HG03521 (cell line): ENCODE data around the gene TMEM132D.
"Not testable (repeated sequence)": the region's sequence is repeated elsewhere in the genome, so short reads cannot be mapped to it uniquely, and the experiment has no call there.

ENCODE experiments used
- ATAC-seq: cut with Tn5 transposase; IDR thresholded peaks from one replicate; pipeline ENCODE4 v1.9.1; 2021; ENCODE audit warnings: mild to moderate bottlenecking, moderate library complexity; ENCODE audit not compliant: unreplicated experiment

TMEM132D gene

GRCh38 chr12:129080821-129081220 lies 823.0 kb downstream of the TMEM132D start:
- no peak for ATAC-seq

GRCh38 chr12:129080391-129080790 lies 823.4 kb downstream of the TMEM132D start:
- ATAC-seq: no peak

- no peak for ATAC-seq
Measured at GRCh38 chr12:129079719-129080118, 824.1 kb downstream of the TMEM132D start.

- ATAC-seq: no peak
Measured at GRCh38 chr12:129076441-129077320, 827.1 kb downstream of the TMEM132D start.

- no peak for ATAC-seq
Measured at GRCh38 chr12:129075460-129076208, 828.2 kb downstream of the TMEM132D start.

GRCh38 chr12:129074379-129074778 lies 829.4 kb downstream of the TMEM132D start:
- ATAC-seq: no peak

- ATAC-seq: no peak
Measured at GRCh38 chr12:129073157-129073915, 830.5 kb downstream of the TMEM132D start.

GRCh38 chr12:129071362-129071761 lies 832.5 kb downstream of the TMEM132D start:
- ATAC-seq: no peak

GRCh38 chr12:129069886-129070285 lies 833.9 kb downstream of the TMEM132D start:
- ATAC-seq: no peak

- no peak for ATAC-seq
Measured at GRCh38 chr12:129068684-129069083, 835.1 kb downstream of the TMEM132D start.

GRCh38 chr12:129067491-129067890 lies 836.3 kb downstream of the TMEM132D start:
- no peak for ATAC-seq

- ATAC-seq: no peak
Measured at GRCh38 chr12:129064209-129064855, 839.5 kb downstream of the TMEM132D start.

GRCh38 chr12:129063600-129063999 lies 840.2 kb downstream of the TMEM132D start:
- no peak for ATAC-seq

GRCh38 chr12:129053232-129053631 lies 850.6 kb downstream of the TMEM132D start:
- ATAC-seq: no peak

GRCh38 chr12:129052373-129052772 lies 851.5 kb downstream of the TMEM132D start:
- ATAC-seq: no peak

GRCh38 chr12:129049917-129050316 lies 853.9 kb downstream of the TMEM132D start:
- no peak for ATAC-seq

GRCh38 chr12:129043334-129043733 lies 860.5 kb downstream of the TMEM132D start:
- ATAC-seq: not testable (repeated sequence)

GRCh38 chr12:129036135-129036534 lies 867.7 kb downstream of the TMEM132D start:
- no peak for ATAC-seq

GRCh38 chr12:129034558-129035289 lies 869.1 kb downstream of the TMEM132D start:
- no peak for ATAC-seq

GRCh38 chr12:129028844-129029243 lies 875.0 kb downstream of the TMEM132D start:
- ATAC-seq: no peak
